HT1080 (cell line): ENCODE measurements around the gene CBLN3. TPM values are rescaled to one million over a fixed set of nuclear protein-coding genes. Genes with fewer than 3 reads are reported as not detected.

Experiments
- DNase-seq: peaks from one replicate; pipeline ENCODE4 v3.0.0-alpha.2; 2015; ENCODE audit warnings: low read depth
- total RNA-seq: library from RNA; depleted of rRNA; stranded (reverse); fragments of >200 nt; shearing (Covaris generic); gene quantifications from 2 replicates; pipeline ENCODE4 v1.2.3, GENCODE V29; 2014; rRNA removed

CBLN3 gene
- total RNA-seq, 1 experiment from 2014 or later = 0.35 TPM

DNA sequence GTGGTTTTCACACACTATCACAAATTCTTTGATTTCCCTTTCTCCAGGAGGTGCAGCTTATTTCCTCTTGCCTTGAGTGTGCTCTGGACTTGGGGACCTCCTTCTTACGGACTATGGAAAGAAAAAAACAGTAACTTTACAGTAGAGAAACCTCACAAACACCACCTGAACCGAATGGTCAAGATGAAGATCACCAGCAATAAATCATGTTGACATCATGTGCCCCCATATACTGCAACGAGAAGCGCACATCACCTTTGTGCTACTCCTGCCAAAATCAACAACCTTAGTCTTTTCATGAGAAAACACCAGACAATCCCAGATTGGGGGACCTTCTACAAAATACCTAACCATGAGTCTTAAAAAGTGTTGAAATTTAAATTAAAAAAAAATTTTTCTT, 43.9 kb downstream of the CBLN3 start:
- no peak for DNase-seq

DNA sequence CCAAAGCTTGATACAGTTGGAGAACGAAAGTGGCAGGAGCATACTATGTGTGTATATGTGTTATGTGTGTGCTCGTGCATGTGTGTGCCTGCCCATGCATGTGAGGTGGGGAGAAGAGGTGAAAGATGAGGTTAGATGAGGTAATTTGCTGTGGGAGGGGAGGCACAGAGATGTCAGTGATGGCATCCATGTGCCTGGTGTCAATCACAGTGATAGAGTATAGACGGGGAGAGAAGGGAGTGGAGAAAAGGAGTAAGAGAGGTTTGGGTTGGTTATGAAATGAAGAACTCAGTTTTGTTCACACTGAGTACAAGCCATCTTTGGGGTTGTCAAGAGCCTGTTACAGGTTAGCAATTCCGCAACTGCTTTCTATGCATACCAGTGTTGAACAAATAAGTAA, 45.3 kb downstream of the CBLN3 start:
- no peak for DNase-seq

- DNase-seq = no peak
Observed at GRCh38 chr14:24382064-24382371, 47.5 kb downstream of the CBLN3 start.

DNA sequence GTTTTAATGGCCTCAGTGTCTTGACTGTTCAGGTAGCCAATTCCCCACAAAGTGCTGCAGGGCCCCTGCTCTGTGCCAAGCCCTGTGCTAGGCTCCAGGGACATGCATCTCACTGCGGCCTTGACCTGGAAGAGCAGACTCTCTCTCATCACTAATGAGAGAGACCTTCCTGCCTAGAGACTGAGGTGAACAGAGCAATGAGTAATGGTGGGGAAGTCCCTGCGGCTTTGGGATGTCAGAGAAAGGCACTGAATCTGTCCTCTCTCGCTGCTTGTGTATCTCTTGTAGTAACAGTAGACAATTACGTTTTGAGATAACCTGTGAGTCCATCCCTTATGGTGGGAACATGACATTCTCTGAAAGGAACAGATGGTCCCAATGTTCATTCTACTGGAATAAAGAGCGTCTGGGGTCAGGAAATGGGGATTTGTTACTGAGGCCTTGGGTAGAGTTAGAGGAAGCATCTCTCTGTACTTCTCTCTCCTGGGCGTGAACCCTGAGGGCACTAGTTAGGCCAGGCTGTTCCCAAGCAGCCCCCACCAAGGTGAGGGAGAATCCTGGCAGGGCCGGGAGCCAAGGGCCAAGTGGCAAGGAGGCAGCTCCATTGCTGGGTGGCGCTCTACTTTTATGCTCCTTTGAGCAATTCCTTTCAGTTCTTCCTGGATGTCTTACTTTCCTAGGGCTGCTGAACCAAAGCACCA, 48.0 kb downstream of the CBLN3 start:
- no peak for DNase-seq

GRCh38 chr14:24379907-24380730, 49.3 kb downstream of the CBLN3 start:
- DNase-seq = no peak

- no peak for DNase-seq
Observed at GRCh38 chr14:24378981-24379906, 50.2 kb downstream of the CBLN3 start.

GRCh38 chr14:24378327-24378726, 51.1 kb downstream of the CBLN3 start:
- DNase-seq = no peak

DNA sequence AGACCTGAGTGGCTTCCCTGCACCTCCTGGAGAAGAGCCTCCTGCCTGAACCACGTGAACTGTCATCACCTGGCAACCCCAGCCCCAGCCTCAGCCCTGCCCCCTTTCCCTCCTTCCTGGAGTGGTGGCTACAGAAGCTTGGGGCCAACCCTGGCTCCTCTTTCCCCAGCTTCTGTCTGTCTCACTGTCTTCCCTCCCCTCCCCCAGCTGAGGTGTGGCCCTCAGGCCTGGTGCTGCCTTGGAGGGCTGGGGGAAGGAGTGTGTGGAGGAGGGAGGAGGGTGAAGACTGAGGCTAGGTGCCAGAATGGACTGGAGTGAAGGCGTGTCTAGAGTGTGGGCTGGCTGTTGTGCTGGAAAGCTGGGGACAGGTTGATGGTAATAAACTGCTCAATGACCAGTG, 51.8 kb downstream of the CBLN3 start:
- no peak for DNase-seq

- no peak for DNase-seq
Observed at GRCh38 chr14:24377126-24377525, 52.3 kb downstream of the CBLN3 start.

Other genes with a start within 250 kb of the CBLN3 start
- gene IPO4, start 240.9 kb downstream of the CBLN3 start, total RNA-seq = 242 and 273 TPM in 2 replicates
- gene TM9SF1, start 234.2 kb downstream of the CBLN3 start, total RNA-seq = 54.0 and 68.3 TPM in 2 replicates
- 0.13 TPM in 1 of 2 replicates, not detected in the other for gene TSSK4, start 224.0 kb downstream of the CBLN3 start, total RNA-seq
- 20.0 and 44.4 TPM in 2 replicates for gene CHMP4A, start 216.2 kb downstream of the CBLN3 start, total RNA-seq
- 10.6 and 12.3 TPM in 2 replicates for gene MDP1, start 213.6 kb downstream of the CBLN3 start, total RNA-seq
- 307 and 368 TPM in 2 replicates for gene NEDD8, start 197.3 kb downstream of the CBLN3 start, total RNA-seq
- 92.5 and 107 TPM in 2 replicates for gene GMPR2, start 196.7 kb downstream of the CBLN3 start, total RNA-seq
- 47.2 and 52.4 TPM in 2 replicates for gene TINF2, start 187.0 kb downstream of the CBLN3 start, total RNA-seq
- gene TGM1, start 166.5 kb downstream of the CBLN3 start, total RNA-seq = 0.76 and 1.4 TPM in 2 replicates
- 24.0 and 24.5 TPM in 2 replicates for gene RABGGTA, start 158.1 kb downstream of the CBLN3 start, total RNA-seq
- 6.0 and 6.9 TPM in 2 replicates for gene DHRS1, start 129.9 kb downstream of the CBLN3 start, total RNA-seq
- gene NOP9, start 129.8 kb downstream of the CBLN3 start, total RNA-seq = 21.1 and 25.6 TPM in 2 replicates
- 0.10 TPM in 1 of 2 replicates, not detected in the other for gene CIDEB, start 121.7 kb downstream of the CBLN3 start, total RNA-seq
- gene LTB4R2, start 119.5 kb downstream of the CBLN3 start, total RNA-seq = 5.0 and 7.8 TPM in 2 replicates
- 3.8 and 6.5 TPM in 2 replicates for gene LTB4R, start 118.2 kb downstream of the CBLN3 start, total RNA-seq
- not detected in 2 replicates for gene ADCY4, start 94.6 kb downstream of the CBLN3 start, total RNA-seq
- gene RIPK3, start 89.7 kb downstream of the CBLN3 start, total RNA-seq = 0.08 TPM in 1 of 2 replicates, not detected in the other
- gene NFATC4, start 61.5 kb downstream of the CBLN3 start, total RNA-seq = 0.32 TPM in 1 of 2 replicates, not detected in the other
- 0.03 and 0.05 TPM in 2 replicates for gene NYNRIN, start 30.7 kb downstream of the CBLN3 start, total RNA-seq
- 18.0 and 20.8 TPM in 2 replicates for gene KHNYN, start 286 bp upstream of the CBLN3 start, total RNA-seq
- gene SDR39U1, start 13.1 kb upstream of the CBLN3 start, total RNA-seq = 11.7 and 21.9 TPM in 2 replicates
- not detected in 2 replicates for gene CMA1, start 78.6 kb upstream of the CBLN3 start, total RNA-seq
- gene CTSG, start 146.6 kb upstream of the CBLN3 start, total RNA-seq = not detected in 2 replicates
- gene GZMH, start 180.0 kb upstream of the CBLN3 start, total RNA-seq = not detected in 2 replicates
- not detected in 2 replicates for gene GZMB, start 204.5 kb upstream of the CBLN3 start, total RNA-seq